Ishikawa (cell line): ENCODE results near the gene APOBEC3F.

Source experiments
- CEBPB ChIP-seq: IDR thresholded peaks from 2 replicates; pipeline ENCODE4 v1.6.1; 2012
- EP300 ChIP-seq: IDR thresholded peaks from 2 replicates; pipeline ENCODE4 v1.6.1; 2012; ENCODE audit warnings: borderline replicate concordance
- FOXM1 ChIP-seq: IDR thresholded peaks from 2 replicates; pipeline ENCODE4 v1.6.1; 2012; ENCODE audit warnings: low read depth, borderline replicate concordance
- TEAD4 ChIP-seq: IDR thresholded peaks from 2 replicates; pipeline ENCODE4 v1.6.1; 2012
- TF ChIP-seq, protein P1 (sequence below): IDR thresholded peaks from 2 replicates; pipeline ENCODE4 v1.6.1; 2012; ENCODE audit warnings: low read depth, mild to moderate bottlenecking
- TF ChIP-seq, protein P2 (sequence below): IDR thresholded peaks from 2 replicates; pipeline ENCODE4 v1.6.1; 2012

DNA sequence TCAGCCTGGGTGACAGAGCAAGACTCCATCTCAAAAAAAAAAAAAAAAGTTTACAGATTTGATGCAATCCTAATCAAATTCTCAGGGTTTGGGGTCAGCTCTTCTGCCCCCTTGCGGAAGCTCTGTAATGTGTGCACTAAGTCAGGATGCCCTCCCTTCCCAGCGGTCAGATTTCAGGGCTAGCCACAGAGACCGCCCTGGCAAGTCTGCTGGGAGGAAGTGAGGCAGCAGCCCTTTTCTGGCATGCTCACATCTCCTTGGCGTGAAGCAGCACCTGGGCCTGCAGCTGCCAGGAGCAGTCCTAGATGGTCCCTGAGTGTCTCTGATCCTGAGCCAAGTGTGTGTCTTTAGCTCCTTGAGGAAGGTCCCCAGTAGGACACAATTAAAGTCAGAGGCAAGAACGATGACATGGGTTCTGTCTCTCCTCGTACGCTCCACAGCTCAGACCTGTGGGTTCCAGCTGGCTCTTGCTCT lies 37.5 kb upstream of the APOBEC3F start:
- TF ChIP-seq, protein P1, sequence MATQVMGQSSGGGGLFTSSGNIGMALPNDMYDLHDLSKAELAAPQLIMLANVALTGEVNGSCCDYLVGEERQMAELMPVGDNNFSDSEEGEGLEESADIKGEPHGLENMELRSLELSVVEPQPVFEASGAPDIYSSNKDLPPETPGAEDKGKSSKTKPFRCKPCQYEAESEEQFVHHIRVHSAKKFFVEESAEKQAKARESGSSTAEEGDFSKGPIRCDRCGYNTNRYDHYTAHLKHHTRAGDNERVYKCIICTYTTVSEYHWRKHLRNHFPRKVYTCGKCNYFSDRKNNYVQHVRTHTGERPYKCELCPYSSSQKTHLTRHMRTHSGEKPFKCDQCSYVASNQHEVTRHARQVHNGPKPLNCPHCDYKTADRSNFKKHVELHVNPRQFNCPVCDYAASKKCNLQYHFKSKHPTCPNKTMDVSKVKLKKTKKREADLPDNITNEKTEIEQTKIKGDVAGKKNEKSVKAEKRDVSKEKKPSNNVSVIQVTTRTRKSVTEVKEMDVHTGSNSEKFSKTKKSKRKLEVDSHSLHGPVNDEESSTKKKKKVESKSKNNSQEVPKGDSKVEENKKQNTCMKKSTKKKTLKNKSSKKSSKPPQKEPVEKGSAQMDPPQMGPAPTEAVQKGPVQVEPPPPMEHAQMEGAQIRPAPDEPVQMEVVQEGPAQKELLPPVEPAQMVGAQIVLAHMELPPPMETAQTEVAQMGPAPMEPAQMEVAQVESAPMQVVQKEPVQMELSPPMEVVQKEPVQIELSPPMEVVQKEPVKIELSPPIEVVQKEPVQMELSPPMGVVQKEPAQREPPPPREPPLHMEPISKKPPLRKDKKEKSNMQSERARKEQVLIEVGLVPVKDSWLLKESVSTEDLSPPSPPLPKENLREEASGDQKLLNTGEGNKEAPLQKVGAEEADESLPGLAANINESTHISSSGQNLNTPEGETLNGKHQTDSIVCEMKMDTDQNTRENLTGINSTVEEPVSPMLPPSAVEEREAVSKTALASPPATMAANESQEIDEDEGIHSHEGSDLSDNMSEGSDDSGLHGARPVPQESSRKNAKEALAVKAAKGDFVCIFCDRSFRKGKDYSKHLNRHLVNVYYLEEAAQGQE = no peak
- peak; percentile 33 for TF ChIP-seq TEAD4
- TF ChIP-seq, protein P2, sequence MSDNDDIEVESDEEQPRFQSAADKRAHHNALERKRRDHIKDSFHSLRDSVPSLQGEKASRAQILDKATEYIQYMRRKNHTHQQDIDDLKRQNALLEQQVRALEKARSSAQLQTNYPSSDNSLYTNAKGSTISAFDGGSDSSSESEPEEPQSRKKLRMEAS = peak; percentile 31
- TF ChIP-seq FOXM1 = no peak
- no peak for TF ChIP-seq EP300
- peak; percentile 48; the same call in 1 of the 2 replicates for TF ChIP-seq CEBPB
